Astrocyte of the cerebellum (primary cell): Measurements from ENCODE around the gene TOP1.
"Not testable (repeated sequence)": the region's sequence is repeated elsewhere in the genome, so short reads cannot be mapped to it uniquely, and the experiment has no call there.

Source experiments
- DNase-seq: peaks from one replicate; pipeline ENCODE4 v3.0.0-alpha.2; 2011; ENCODE audit warnings: low read depth
- H3K4me3 ChIP-seq: 2 replicates; pipeline ENCODE4 v1.5.1; 2011; ENCODE audit warnings: mild to moderate bottlenecking, low read depth, low read length, moderate library complexity
- CTCF ChIP-seq: IDR thresholded peaks from 2 replicates; pipeline ENCODE4 v1.5.1; 2012; ENCODE audit warnings: low read length, low read depth, moderate library complexity, mild to moderate bottlenecking; ENCODE audit errors: missing control alignments
- in situ Hi-C: cut with HindIII; loops from 2 replicates; pipeline ENCODE4 v1.10.0; 2017; ENCODE audit warnings: low sequenced_read_pairs

The TOP1 gene

GRCh38 chr20:41110930-41111577 lies 82.4 kb downstream of the TOP1 start:
- TF ChIP-seq CTCF: no peak
- in situ Hi-C loops: no loop called here
- no peak overlapping the region for H3K4me3 ChIP-seq
- DNase-seq: no peak

GRCh38 chr20:41111578-41111951 lies 82.9 kb downstream of the TOP1 start:
- in situ Hi-C loops: no loop called here
- no peak overlapping the region for H3K4me3 ChIP-seq
- TF ChIP-seq CTCF: no peak
- DNase-seq: no peak

GRCh38 chr20:41116282-41116956 lies 87.8 kb downstream of the TOP1 start:
- in situ Hi-C loops: no loop called here
- no peak for TF ChIP-seq CTCF
- no peak overlapping the region for H3K4me3 ChIP-seq
- DNase-seq: no peak

- in situ Hi-C loops, DNase-seq, H3K4me3 ChIP-seq: not testable (repeated sequence)
- peak; percentile 9 for TF ChIP-seq CTCF
Observed at GRCh38 chr20:41118159-41118558, 89.5 kb downstream of the TOP1 start.

GRCh38 chr20:41118632-41119031 lies 90.0 kb downstream of the TOP1 start:
- TF ChIP-seq CTCF: no peak
- no peak overlapping the region for H3K4me3 ChIP-seq
- DNase-seq: no peak
- in situ Hi-C loops: no loop called here

GRCh38 chr20:41119614-41120561 lies 91.3 kb downstream of the TOP1 start:
- in situ Hi-C loops: no loop called here
- DNase-seq: no peak
- H3K4me3 ChIP-seq: no peak overlapping the region
- no peak for TF ChIP-seq CTCF
